NOMO-1 treated with dmso at 0.1 percent for 144 hours (cell line): ENCODE data around the gene HEXB.

Experiments used
- DNase-seq: peaks from one replicate; lab custom pipeline; 2025; ENCODE audit not compliant: unreplicated experiment; lab: John Stamatoyannopoulos, UW

HEXB gene

GRCh38 chr5:74684900-74685851 is at the start of gene HEXB:
TSS of gene HEXB (plus strand) at chr5:74685233. CDS start at chr5:74685261, 28 bp downstream.
- DNase-seq = peak; percentile 76

DNA sequence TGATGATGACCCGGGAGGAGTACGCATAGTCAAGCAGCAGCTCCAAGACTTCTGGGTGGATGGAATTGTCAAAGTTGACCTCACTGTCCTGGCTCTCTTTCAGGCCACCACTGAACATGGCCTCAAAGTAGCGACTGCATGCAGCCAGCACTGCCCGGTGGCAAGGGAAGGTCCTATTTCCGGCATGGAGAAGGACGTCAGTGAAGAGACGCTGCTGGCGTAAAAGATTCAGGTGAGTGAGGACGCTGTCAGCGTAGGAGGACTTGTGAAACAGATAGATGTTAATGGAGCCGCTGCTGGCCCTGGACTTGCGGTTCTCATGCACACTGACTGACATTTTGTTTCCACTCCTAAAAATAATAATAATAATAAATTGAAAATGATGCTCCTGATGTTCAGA is 48.9 kb upstream of the HEXB start:
- no peak for DNase-seq

GRCh38 chr5:74636552-74636951 is 48.5 kb upstream of the HEXB start:
- DNase-seq = no peak

- no peak for DNase-seq
These were observed 46.5 kb upstream of the HEXB start for GRCh38 chr5:74638544-74638969.

GRCh38 chr5:74638970-74639806 is 45.8 kb upstream of the HEXB start:
- no peak for DNase-seq

DNA sequence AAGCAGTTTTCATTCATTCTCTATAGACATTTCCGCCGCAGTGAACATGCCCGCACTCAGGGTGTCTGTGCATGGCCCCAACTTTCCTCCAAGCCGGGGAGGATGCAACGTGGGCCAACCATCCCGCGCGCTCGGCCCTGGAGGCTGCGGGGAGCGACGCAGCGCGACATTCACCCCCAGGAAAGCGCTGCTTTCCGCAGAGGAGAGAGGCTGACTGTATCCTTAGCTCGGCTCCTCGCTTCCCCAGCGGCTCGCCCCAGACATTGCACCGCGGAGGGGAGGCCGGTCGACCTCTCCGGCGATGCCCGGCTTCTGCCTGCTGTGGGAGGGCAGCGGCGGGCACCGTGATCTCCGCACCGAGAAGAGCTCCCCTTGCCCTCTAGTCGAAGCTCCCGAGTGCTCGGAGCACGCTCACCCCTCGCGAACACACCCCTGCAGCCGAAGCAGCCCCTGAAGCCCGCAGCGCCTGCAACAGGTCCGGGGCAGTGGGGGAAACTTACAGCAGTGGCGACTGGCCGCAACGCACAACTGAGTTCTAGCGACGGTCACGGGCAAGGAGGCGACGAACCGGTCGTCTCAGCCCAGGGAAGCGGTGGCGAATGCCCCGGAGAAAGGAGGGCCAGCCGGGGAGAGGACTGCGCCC is 45.1 kb upstream of the HEXB start:
- DNase-seq = peak; percentile 25

- peak; percentile 82 for DNase-seq
These were observed 44.5 kb upstream of the HEXB start, which contains the start of gene ENC1 for GRCh38 chr5:74640450-74640953. TSS of gene ENC1 (minus strand) at chr5:74640728. CDS start at chr5:74636485, 4,243 bp downstream.

DNA sequence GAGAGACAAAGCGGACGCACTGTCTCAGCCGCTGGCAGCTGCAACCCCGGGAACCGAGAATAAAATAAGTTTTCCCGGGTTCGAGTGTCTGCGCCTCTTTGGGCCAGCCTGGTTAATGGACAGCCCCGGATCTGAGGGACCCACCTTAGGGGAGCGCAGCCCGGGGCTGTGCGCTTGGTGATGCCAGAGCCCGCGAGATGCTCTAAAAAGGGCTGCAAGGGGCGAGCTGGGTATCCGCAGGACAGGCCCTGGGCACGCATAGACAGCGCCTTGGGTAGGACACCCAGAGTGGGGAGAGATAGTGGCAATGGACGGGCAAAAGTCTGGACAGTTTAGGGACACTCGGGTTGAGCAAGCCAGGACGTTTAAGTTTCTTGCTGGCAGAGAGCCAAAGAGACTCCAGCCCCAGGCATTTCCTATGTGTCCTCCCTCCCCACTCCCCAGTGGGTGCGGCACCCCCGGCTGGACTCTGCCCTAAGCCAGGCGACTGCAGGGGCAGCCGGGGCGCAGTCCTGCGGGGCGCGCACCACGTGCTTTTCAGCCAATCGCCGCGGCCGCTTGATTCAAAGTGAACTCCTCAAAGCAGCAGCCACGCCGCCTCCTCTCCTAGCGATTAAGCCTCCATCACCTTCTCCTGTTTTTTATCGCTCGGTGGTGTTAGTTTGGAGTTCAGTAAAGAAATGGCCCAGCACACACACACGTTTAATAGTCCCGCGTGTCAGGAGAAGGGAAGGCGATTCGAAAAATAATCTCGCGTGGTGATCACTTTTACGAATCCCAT is 43.9 kb upstream of the HEXB start:
- peak; percentile 57 for DNase-seq

DNA sequence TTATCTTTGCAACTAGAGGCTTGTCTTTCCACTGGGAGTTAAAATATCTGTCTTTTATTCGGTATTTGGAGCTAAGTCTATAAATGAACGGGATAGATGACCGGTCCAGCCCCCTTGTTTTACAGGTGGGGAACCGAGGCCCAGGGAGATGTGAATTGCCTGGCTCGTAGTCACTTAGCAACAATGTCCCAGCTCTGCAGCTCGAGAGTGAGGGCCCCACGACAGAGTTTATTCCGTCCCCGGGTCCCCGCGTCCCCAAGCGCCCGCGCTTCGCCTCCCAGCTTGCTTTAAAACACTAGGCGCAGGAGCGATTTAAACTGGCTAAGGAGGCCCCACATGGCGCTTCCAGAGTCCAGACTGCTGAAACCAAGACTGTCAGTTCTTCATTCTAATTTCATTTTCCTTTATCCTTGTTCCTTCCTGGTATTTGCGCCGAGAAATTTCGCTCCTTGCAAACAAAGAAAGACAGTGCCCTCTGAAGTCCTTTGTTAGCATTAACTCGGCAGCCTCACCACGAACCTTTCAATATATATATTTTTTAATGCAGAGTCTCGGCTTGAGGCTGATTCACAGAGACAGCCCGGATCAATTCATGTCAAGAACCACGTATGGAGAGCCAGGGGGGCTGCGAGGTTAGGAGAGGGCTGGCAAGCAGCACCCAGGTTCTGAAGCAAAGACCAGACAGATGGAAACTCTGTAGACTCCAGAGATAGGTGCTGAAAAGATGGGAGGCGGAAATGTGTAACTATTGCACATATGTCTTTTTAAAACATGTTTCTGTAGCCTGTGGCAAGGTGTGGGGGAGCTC is 43.1 kb upstream of the HEXB start:
- DNase-seq = peak; percentile 82

GRCh38 chr5:74642543-74642863 is 42.5 kb upstream of the HEXB start:
- DNase-seq = no peak

DNA sequence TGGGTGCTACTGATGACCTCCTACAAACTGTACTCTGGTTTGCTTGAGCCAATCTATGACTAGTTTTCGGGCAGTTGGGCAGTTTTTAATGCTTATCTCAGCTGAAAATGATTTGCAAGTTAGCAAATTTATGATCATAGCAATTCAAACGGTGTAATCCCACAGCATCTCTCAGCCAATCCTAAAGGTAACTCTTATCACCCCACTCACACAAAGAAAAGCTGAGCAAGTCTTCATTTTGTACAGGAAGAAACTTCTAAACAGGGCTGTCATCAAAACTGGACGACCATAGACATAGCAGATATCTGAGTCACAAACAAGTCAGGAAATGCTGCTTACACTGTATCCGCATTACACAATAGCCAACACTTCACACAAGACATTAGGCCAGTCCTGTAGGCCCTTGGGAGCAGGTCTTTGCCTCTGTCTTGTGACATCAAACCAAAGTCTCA is 41.9 kb upstream of the HEXB start:
- peak; percentile 80 for DNase-seq

DNA sequence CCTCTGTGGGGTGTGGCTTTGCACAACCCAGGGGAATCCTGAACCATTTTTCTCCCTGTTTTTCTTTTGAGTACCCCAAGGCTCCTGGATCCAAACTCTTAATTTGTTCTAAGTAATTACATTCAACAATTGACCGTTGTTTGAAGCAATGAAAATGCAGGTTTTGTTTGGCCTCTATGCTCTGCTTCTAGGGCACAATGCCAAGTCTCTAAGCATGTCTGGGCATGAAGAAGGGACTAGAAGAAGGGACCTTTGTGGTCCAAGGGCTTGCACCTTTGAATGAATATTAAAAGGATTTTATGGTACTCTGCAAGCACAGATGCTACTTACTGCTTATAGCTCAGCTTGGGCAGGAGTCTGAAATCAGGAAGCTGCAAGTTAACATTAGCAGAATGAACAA is 37.9 kb upstream of the HEXB start:
- no peak for DNase-seq

DNA sequence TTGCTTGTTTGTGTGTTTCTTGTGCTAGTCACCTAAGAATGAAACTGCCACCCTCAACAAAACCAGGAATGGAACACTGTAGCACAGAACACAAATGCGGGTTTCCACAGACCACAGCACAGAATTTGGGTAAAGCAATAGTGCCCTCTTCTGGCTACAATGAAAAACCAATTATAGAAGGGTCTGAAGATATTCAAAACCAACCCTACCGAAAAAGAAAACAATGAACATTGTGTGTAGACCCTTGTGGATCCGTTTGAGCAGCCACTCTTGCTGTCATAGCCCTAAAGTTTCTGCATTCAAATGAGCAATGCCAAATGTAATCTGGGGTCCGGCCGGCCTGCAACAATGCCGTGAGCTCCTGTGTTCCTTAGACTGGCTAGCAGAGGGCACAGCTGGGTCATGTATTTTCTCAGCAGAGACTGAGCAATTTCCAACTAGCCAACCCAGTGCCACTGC is 36.2 kb upstream of the HEXB start:
- peak; percentile 18 for DNase-seq

GRCh38 chr5:74649421-74649973 is 35.5 kb upstream of the HEXB start:
- DNase-seq = no peak

DNA sequence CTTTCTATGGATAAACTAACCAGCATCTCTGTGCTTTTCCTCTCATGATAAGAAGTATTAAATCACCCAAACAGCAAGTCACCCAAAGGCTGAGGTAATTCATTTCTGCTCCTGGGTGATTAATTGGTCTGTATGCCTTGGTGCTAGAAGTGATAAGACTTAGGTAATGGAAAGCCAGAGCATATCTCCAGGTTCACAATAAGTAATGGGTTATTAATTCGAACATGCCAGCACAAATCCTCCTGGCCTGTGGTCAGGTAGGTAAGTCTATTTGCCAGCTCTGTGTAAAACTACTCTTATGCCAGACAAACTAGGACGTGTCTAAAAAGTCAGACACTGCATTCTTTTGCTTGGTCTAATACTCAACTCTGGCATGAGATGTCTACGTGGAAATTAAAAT is 33.3 kb upstream of the HEXB start:
- no peak for DNase-seq

DNA sequence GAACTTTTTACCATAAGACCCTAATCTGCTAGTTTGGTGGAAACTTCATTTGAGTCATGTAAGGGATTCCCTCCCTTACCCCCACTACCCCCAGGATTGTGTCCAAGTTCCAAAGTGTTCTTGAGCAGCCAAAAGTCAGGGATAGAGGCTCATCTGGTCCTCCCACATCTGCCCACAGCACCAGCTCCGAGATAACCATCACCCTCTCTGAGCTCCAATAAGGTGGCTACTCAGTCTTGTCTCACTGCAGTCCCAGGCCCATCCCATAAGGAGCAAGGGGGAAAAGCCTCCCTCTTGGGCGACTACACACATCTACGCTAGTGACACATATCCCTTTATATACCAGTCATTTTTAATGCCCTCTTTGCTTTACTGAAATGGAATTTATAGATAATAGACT is 32.5 kb upstream of the HEXB start:
- DNase-seq = no peak

- DNase-seq = no peak
These were observed 31.0 kb upstream of the HEXB start for GRCh38 chr5:74653991-74654390.

- DNase-seq = no peak
These were observed 29.8 kb upstream of the HEXB start for GRCh38 chr5:74655206-74655605.

DNA sequence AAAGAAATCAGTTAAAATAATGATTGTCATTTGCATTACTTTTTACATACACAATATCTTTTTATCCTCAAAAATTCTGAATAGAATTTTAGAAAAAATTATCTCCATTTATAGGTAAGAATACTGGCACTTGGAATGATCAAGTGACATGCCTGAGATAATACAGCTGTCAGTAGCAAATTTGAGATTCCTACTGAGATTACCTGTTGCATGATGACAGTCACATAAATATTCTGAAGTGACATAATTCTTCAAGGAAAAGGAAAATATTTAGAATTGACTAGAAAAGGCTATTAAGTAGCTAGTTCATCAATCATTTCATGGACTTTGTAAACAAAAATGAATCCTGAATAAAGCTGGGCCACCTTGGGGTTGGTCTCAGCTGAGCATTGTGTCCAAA is 29.3 kb upstream of the HEXB start:
- no peak for DNase-seq
